HG02763 (cell line): ENCODE data around the gene CNTNAP2.
A peak's percentile ranks its signal among the peaks of the same experiment; 100 is the strongest.
"Not testable (repeated sequence)": the region's sequence is repeated elsewhere in the genome, so short reads cannot be mapped to it uniquely, and the experiment has no call there.

Source experiments
- ATAC-seq: cut with Tn5 transposase; IDR thresholded peaks from one replicate; pipeline ENCODE4 v1.9.1; 2021; ENCODE audit warnings: mild to moderate bottlenecking, moderate library complexity; ENCODE audit not compliant: unreplicated experiment

CNTNAP2 gene

DNA sequence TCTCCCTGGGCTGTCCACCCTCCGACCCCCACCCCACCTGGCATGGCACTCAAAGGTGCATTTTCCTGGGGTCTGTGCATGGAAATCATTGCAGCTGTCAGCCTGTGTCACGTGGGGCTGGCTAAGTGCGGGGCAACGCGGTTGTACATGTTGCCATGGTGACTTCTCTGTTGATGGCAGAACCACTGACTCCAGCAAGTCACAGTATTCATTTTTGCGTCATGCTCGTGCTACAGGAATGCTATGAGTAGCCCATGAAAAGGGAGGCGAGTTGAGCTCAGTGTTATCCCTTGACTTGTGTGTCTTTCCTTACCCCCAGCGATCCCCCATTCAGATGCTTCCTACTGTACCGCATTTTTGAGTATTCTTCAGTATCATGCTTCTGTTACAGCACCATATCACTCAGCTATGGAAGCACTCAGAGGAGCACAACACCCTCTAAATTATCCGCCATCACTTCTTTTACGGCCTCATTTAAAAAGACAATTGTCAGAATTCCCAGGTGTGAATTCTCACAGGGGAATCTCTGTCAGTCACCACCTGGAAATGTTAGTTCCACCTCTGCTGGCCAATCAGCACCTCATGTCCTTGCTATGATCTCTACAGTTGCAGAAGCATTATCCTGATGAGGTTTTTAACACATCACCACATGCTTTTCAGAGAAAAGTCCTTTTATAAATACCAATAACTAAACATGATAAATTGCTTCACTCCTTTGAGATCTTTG is 2279.6 kb downstream of the CNTNAP2 start:
- ATAC-seq: no peak

GRCh38 chr7:148397056-148397455 is 2280.5 kb downstream of the CNTNAP2 start:
- no peak for ATAC-seq

DNA sequence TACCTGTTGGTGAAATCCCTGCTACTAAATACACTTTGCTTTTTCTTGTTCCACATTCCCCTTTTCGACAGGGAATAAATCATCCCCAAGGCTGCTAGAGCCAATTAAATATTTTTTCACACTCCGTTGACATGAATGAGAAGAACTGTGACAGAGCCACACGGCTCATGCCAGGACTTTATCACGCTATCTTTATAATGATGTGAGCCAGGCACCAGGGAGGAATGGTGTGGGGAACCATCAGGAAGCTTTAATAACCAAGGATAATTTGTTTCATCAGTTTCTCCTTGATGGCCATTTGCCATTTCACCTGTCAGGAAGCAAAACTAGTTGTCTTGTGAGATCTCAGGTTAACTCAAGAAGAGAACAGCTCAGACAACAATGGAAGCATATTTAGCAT is 2280.9 kb downstream of the CNTNAP2 start:
- no peak for ATAC-seq

DNA sequence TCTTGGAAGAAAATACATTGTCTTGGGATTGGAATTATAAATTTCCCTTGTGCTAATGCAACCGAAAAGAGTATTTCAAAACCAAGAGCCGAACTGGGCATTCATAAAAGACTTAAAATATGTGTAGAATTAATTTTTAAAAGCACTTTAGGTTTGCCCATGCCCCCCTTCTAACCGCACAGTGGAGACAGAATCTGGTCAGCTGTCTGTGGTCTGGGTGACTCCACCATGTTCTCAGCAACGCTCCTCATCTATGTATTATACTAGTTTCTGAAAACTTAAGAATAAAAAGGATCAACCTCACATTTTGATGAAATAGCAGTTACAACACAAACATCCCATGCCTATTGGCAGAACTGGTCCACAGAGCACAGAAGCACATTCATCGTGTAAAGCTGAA is 2281.4 kb downstream of the CNTNAP2 start:
- ATAC-seq: no peak

GRCh38 chr7:148398844-148399365 is 2282.3 kb downstream of the CNTNAP2 start:
- peak; percentile 68 for ATAC-seq

- ATAC-seq: no peak
Observed at GRCh38 chr7:148400101-148400500, 2283.5 kb downstream of the CNTNAP2 start.

DNA sequence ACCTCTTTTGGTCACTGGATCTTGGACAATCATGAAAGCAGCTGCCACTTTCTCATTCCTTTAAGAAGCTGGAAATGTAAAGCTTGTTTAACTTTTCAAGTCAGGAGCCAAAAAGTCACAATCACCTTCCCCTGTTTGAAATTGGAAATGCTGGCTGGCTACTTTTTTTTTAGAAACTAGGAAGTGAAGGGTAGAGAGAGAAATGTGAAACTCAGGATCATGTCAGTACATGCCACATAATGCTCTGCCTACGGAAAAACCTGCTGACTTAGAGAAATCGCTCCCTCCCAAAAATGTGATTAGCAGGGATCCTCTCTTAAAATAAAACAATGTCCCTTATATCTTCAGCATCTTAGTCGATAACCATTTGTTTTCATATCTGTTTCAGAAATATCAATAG is 2285.6 kb downstream of the CNTNAP2 start:
- no peak for ATAC-seq

DNA sequence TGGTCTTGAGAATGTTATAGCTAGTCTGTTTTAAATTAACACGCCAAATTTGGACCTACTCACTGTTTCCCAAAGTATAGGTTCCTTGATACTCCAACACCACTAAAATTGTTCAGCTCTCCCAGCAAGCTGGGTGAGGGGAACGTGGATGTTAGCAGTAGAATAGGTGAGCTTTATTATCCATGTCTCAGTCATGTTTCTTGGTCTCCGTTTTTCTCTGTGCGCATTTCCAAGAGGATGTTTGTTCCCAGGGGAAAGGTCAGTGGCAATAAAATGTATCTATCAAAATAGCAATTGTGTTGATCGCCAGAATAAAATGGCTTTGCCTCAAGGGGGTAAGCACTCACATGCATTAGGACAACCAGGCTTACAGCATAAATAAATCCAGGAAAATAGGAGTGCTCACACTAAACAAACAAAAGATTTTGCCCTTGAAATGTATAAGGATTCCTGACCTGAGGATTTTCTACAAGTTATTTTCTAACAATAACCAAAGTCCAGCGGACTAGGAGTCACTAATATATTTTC is 2286.9 kb downstream of the CNTNAP2 start:
- no peak for ATAC-seq

- no peak for ATAC-seq
Observed at GRCh38 chr7:148408307-148408706, 2291.7 kb downstream of the CNTNAP2 start.

- no peak for ATAC-seq
Observed at GRCh38 chr7:148410905-148411304, 2294.3 kb downstream of the CNTNAP2 start.

DNA sequence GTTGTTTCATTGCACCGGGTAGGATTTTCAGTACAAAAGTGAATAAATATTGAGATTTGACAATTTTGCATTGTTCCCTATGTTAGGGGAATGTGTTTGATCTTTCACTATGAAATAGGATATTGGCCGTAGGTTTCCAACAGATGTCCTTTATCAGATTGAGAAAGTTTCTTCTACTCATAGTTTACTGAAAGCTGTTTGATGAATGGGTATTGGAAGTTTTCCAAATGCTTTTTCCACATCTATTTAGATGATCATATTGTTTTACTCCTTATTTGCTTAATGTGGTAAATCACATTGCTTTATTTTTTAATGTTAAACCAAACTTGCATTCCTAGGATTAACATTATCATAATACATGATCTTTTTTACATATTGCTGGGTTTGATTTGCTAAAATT is 2296.1 kb downstream of the CNTNAP2 start:
- ATAC-seq: no peak

GRCh38 chr7:148419856-148420832 is 2303.5 kb downstream of the CNTNAP2 start:
- peak; percentile 66 for ATAC-seq

GRCh38 chr7:148422030-148422429 is 2305.4 kb downstream of the CNTNAP2 start:
- no peak for ATAC-seq

DNA sequence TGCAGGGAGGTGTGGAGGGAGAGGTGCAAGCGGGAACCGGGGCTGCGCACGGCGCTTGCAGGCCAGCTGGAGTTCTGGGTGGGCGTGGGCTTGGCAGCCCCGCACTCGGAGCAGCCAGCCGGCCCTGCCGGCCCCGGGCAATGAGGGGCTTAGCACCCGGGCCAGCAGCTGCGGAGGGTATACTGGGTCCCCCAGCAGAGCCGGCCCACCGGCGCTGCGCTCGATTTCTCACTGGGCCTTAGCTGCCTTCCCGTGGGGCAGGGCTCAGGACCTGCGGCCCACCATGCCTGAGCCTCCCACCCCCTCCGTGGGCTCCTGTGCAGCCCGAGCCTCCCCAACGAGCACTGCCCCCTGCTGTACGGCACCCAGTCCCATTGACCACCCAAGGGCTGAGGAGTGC is 2309.8 kb downstream of the CNTNAP2 start:
- ATAC-seq: not testable (repeated sequence)

- not testable (repeated sequence) for ATAC-seq
Observed at GRCh38 chr7:148430690-148431089, 2314.1 kb downstream of the CNTNAP2 start.

DNA sequence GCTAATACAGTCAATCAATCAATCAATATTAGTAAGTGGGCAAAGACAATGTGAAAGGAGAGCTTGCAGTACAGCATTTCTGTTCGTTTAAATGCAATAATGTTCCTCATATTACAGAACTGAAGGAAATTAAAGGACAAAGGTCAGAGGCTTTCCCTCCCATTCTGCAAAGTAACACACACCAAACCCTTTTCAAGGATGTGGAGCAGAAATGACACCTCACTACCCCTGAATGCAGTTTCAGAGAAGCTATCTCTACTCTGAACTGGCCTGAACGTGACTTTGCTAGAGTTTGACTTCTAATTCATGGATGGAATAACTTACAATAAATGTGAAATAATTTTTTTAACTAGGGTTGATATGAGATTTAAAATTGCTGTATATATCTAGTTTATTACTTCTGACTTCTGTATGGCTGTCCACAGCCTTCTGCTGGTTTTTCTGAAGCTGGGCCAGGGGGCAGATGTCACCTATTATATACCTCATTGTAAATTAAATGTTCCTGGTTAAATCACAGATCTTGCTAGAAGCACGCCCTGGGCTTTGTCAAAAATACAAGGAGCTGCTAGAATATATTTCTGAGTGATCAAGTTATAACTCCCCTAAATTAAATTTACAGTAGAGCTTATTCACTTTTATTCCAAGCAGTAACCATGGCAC is 2317.1 kb downstream of the CNTNAP2 start:
- no peak for ATAC-seq

DNA sequence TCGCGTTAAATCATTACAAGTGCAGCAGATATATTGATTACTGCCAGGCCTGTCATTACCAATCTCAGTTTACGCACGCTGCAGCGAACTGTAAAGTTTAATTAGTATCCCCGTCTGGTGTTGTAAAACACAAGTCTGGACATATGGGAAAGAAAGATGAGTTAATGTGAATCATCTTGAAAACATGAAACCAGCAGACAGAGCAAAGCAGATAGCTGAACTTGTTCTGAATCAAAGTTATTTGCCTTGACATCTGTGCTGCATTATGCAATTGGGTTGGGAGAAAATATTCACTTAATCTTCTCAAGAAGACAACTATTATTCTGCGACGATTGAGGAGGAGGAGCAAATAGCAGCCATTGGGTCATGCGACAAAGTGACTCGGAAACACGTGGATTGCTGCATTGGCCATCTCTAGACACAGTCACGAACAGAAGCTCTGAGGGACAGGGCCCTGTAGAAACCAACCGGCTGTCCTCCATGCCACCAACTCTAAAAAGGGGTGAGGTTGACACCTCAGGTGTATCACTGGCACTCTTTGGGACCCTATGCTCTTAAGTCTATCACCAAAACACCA is 2317.7 kb downstream of the CNTNAP2 start:
- ATAC-seq: no peak

DNA sequence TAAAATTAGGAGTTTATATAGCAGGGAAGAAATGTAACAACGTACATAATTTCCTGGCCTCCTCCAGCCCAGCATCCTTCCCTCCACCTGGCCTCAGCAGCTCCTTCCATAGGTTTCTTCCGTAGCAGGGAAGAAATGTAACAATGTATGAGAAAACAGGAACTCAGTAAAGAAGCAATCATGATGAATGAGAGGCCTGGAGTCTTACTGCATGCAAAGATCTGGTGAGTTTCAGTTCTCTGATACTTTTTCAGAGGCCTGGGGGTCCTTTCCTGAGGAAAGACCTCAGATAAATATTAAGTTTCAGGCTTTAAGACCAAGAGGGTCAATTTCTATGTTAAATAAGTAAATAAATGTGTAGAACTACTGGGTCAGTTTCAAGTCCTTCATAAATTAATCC is 2318.3 kb downstream of the CNTNAP2 start:
- ATAC-seq: no peak

DNA sequence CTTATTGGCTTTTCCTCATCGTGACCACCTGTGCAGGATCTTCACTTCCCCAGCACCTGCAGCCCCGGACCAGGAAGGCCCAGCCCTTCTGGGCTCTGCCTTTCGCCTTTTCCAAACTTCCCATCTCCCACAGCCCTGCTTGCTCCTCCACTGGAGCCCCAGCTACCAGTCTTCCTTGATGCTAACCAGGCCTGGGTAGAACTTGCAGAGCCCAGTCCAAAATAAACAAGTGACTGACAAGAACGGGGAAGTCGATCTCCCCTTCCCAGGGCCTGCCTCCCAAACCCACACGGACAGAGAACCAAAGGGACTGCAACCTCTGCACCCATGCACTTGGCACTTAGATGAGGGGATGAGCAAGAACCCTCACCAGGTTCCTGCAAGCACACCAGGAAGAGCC is 2319.1 kb downstream of the CNTNAP2 start:
- ATAC-seq: no peak

DNA sequence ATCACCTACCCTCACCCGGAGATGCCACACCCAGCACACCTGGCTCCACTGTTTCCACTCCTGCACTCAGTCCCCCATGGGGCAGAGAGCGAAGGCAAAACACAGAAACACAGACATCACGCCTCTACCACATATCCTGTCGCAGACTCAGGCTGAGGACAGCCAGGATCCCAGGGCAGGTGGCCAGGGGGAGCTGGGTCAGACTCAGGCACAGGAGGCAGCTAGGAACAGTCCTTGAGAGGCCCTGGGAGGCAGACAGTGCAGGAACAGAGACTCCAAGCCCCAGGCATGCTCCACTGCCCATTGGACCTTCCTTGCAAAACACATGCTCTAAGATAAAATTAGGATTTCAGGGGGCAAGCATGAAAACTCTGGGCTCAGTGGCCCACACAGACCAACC is 2319.5 kb downstream of the CNTNAP2 start:
- no peak for ATAC-seq

- ATAC-seq: no peak
Observed at GRCh38 chr7:148436571-148436970, 2320.0 kb downstream of the CNTNAP2 start.
